Activated T-helper 1 cell treated with anti-CD3 and anti-CD28 coated beads, Interleukin-2, amount 50 U/mL, for 16 hours (primary cell): Measurements from ENCODE around the gene OR5K1.

ENCODE experiments used
- DNase-seq, 2 donors: peaks; one replicate each; pipeline ENCODE4 v3.0.0-alpha.2; 2020; ENCODE audit warnings: low read depth in 1 of 2, low spot score in 1 of 2

Gene OR5K1

DNA sequence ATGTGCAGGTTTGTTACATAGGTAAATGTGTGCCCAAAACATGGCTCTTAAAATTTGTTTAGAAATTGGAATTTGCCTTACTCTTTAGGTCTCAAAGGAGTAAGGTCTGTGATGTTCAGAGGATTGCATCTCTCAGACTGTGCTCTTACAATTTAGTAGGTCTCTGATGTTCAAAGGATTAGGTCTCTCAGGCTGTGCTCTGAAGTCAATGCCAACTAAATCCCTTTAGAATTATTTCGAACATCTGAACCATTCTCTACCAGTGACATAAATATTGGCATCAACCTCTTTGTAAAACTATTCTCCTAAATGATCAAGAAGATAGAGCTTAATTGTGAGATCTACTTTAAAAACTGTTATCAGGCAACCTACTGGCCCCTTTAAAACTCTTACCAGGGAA is at the start of gene OR5K1:
OR5K1 (plus strand) TSS at position 301 of the 400 bp plus-strand sequence. CDS start 6,376 bp downstream, outside the sequence.
- DNase-seq: no peak

DNA sequence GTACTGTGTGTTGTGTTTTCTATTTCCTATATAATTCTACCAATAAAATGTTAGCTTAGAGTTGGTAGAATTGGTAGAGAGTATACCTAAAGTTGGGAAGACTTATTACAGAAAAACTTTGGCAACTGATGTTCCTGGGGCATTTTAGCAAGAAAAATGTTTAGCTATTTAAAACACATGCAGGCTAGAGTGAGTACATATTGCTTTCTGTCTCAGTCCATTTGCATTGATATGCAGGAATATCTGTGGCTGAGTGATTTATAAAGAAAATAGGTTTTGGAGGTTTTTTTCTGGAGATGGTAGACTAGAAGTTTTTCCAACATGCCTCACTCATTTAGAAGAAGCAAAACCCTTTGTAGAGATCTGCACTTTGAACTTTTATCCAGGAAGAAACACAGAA is 30.4 kb upstream of the OR5K1 start:
- DNase-seq: no peak

DNA sequence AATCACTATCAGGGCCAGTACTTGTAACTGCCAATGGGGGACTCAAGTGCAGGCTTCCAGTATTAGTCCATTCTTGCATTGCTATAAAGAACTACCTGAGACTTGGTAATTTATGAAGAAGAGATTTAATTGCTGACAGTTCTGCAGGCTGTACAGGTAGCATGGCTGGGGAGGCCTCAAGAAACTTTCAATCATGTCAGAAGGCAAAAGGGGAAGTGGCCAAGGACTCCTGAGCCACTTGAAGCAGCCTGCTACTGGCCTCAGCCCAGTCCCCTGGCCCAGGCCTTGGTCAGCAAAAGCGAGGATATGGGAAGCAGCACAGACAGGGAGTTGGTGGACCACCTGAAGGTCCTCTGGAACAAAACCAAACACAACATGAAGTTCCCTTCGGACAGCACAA is 29.2 kb upstream of the OR5K1 start:
- DNase-seq: no peak

DNA sequence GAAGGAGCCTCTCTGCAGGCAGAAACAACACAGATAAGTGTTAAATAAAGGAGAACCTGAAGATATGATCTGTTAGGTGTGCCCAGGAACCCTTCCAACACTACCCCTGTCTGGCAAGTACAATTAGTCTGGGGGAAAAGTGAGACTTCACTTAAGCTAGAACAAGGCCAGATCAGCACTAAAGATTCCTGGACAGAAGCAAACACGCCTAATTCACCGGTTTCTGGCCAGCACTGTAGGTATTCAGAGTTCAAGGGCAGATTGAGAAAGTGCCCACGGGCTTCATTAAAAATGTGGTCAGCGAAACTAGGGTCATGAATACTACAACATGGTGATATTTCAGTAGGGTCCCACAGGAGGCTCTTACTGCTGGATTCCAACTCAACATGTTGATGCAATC is 28.6 kb upstream of the OR5K1 start:
- DNase-seq: no peak

DNA sequence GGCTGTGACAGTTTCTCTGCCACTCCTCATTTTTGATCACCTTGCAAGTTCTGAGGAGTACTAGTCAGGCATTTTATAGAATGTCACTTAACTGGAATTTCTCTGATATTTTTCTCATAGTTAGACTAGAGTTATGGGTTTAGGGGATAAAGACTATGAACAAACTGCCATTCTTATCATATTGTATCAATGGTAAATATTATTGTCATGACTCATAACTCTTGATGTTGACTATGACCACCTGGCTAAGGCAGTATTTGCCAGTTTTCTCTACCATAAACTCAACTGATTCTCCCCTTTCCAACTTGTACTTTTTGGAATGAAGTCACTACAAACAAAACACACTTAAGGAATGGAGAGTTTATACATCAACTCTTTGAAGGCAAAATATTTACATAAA is 22.7 kb upstream of the OR5K1 start:
- DNase-seq: no peak

DNA sequence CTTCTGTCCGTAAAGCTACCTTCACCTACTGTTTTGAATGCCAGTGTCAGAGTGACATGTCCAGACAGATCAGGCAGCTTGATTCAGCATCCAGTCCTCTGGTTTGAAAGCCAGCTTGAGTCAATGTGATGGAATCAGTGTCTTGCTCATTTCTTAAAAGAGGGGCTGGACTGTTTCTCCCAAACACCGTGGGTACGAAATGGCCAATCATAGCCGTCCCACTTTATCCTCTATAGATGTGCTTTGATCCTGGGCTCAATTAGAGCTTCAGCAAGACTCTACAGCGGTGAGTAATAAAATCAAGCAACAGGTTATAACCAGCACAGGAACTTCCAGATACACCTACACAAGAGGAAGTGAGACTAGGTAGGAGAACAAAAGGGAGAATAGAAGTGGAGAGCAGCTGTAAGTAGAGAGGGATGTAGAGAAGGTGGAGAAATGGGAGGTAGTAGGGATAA is 17.0 kb upstream of the OR5K1 start:
- no peak for DNase-seq

DNA sequence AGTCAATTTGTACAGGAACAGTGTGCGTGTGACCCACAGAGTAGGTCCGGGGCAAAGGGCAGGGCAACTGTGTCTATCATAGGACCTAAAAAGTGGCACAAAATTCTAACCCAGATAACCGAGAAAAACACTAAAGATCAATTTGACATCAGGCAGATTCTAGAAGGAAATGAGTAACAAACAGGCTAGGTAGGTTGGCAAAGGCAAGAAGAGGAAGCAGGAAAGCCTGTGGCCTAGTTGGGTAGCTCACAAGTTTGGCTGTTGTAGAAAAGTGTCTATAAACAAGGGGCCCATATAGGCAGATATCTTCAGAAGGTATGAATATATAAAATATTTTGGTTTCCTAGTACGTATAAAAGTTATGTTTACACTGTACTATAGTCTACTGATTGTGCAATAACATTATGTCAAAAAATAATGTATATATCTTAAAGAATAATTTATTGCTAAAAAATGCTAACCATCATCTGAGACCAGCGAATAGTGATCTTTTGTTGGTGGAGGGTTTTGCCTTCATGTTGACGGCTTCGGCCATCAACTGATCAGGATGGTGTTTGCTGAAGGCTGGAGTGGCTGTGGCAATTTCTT is 13.3 kb upstream of the OR5K1 start:
- no peak for DNase-seq

DNA sequence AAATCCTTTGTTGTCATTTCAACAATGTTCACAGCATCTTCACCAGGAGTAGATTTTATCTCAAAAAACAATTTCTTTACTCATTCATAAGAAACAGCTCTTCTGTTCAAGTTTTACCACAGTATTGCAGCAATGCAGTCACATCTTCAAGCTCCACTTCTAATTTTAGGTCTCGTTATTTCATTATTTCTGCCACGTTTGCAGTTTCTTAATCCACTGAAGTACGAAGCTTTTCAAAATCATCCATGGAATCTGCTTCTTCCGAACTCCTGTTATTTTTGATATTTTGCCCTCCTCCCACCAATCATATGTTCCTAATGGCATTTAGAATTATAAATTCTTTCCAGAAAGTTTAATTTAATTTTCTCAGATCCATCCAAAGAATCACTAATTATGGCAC is 12.6 kb upstream of the OR5K1 start:
- DNase-seq: no peak

DNA sequence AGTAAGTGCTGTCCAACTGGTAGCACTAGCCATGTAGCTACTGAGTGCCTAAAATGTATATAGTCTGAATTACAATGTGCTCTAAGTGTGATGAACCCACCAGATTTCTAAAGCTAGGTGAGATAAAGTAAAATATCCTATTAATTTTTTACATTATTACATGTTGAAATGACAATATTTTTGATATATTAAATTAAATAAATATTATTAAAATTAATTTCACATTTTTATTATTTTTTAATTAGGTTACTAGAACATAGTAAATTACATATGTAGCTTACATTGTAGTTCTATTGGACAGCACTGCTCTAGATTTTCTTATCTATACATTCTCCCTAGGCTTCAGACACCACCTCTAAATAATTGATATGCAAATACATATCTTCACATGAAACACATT is 9.2 kb upstream of the OR5K1 start:
- no peak for DNase-seq

DNA sequence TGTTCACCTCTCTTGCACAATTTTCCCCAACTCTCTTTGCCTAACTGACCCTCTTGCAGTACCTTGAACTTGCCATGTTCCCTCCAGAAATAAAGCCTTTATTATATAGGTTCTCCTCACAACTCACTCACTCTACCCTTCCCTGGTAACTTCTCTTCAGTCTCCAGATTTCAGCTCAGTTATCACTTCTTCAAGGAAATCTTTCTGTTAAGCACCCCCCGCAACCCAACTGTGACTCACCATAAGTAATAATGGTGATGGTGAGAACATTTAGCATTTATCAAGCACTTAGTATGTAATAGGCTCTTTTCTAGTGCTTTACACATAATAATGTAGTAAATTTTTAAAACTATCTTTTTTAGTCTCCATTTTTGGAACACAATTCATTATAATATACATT is 8.1 kb upstream of the OR5K1 start:
- DNase-seq: no peak

DNA sequence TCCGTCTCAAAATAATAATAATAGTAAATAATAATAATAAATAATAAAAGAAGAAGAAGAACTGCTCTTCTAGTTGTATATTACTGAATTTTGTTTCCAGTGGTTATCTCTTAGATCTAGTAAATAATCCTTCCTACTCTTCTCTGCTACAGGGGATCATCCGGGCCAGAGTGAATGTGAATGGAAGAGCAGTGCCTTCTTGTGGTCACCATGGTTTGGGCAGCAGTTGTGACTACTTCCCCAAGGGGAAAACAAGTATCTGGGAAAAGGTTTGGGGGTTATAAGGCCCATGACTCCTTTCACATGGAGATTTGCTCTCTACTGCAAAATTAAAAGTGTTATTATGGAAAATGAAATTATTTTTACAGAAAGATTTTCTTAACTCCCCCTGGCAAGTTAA is 5.5 kb upstream of the OR5K1 start:
- DNase-seq: no peak

DNA sequence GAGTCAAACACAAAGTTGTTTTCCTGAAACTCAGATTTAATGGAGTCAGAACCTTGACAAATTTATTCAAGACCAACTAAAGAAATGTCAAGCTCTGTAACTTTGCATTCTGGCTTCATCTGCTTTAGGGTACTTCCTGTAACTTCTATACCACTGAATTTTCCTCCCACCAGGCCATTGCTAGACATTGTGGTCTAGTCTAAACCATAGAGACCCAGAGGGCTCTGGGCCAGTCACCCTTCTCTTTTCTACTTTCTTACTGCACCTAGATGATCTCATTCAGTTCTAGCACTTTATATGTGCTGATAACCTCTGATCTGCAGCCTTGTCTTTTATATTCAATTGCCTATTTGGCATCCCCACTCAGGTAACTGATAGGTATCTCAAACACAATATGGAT is 2.8 kb upstream of the OR5K1 start:
- no peak for DNase-seq

DNA sequence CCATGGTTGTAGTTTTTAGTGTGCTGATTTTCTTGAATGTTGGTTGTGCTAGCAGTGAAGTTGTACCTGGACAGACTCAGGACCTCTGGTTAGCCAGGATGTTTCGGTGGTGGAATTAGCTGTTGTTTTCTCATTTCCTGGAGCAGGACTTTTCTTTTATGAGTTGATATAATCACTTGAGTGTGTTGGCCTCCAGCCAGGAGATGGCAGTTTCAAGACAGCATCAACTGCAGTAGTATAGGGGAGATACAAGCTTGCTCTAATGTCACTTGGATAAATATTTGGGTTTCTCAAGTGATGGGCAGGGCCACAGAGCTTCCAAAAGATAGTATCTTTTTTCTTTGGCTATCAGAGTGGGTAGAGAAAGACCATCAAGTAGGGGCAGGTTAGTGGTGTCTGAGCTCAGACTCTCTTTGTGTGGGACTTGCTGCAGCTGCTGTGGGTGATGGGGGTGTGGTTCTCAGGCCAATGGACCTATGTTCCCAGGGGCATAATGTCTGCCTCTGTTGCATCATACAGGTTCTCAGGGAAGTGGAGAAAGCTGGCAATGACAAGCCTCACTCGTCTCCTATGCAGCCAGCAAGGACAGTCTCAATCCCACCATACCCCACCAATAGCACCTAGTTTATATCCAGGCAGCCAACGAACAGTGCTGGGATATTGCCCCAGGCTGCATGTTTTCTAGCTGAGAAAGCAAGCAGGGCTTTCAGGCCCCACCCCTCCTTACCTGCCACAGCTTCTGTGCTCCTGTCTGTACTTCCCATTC is 19.9 kb downstream of the OR5K1 start:
- no peak for DNase-seq

DNA sequence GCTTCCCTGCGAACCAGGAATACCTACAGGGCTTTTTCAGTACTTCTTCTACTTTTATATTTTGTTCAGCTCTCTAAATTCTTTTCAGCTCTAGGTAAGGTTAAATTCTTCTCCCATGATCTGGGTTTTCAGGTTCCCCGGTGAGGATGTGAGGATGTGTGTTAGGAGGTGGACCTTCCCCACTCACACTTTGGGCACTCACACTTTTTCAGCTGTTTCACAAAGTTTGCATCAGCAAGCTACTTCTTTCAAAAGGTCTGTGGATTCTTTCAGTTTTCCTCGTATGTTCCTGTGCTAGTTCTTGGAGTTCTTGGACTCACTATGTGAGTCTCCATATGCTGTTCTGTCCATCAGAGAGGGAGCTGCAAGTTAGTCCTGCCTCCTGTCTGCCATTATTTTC is 20.6 kb downstream of the OR5K1 start:
- no peak for DNase-seq

DNA sequence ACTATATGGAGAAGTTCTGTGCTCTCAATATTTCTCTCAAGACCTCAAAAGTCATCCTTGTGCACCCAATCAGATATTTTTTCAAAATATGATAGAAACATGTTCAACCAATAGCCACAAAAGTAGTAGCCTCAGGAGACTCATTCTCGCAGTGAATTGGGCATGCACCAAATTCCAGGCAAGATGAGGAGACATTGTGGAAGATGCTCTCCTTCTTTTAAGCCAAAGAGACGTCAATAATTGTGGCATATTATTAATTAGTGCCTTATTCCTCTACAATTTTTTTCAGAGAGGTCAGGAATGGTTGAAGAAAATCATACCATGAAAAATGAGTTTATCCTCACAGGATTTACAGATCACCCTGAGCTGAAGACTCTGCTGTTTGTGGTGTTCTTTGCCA is 34.4 kb downstream of the OR5K1 start, which contains the start of gene OR5K2:
OR5K2 (plus strand) TSS at position 301 of the 400 bp plus-strand sequence; CDS start at position 301, 0 bp downstream.
- no peak for DNase-seq

DNA sequence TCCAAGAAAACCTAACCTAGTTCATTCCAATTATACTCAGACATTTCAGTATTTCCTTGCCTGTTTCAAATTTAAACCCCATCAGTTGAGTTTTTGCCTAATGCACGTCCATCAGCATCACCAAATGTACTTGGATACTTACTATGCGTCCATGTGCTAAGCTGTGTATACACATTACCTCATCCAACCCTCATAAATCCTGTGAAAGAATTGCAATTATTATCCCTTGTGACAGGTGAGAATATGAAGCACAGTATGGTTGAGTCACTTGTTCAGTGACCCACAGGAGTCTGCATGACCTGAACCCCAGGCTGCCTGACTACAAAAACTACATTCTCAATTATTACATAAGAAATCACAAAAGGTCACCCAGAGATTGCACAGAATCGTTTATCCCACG is 37.0 kb downstream of the OR5K1 start:
- DNase-seq: no peak

DNA sequence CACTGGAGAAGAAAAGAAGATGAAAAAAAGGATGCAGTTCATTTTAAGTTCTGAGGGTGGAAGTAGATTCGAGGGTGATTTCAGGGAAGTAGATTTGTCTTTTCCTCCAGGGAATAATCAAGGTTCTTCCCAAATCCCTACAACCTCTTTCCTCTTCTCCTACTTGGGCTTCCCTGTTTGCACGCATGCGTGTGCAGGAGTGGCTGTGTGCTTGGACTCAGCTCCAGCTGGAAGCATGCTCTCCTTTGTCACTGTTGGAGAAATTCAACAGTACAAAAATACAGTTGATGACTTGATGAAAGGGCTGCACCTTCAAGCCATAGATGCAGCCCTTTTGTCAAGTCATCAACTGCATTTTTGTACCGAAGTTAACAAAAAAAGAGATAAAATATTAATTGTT is 38.3 kb downstream of the OR5K1 start:
- DNase-seq: no peak

DNA sequence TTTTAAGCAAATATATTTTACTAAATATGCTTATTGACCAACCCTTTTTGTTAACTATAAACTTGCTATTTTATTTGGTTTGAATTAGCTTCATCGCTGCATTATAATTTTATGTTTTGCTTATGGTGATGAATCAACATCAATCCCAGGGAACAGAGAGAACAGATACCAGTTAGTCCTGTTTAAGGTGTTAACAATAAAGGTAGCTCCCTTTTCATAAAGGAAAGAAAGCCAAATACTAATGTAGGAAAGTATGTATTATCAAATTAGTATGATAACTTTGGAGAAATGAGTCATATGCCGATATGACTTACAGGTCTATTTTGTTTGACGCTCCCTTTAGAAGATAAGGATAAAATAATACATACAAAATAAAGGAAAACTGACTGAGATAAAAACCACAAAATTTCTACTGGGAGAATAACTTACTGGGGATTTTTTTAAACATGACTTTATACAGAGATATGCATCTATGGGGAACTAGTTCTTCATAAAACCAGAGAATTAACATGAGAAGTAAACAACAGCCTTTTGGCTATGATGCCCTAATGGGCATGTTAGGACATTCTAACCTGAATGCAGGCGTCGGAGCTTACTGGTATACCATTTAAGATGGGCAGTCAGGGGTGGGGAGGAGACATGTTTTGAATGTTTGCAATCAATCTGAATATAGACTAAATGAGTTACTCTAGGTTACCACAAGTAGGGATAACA is 39.0 kb downstream of the OR5K1 start:
- no peak for DNase-seq

DNA sequence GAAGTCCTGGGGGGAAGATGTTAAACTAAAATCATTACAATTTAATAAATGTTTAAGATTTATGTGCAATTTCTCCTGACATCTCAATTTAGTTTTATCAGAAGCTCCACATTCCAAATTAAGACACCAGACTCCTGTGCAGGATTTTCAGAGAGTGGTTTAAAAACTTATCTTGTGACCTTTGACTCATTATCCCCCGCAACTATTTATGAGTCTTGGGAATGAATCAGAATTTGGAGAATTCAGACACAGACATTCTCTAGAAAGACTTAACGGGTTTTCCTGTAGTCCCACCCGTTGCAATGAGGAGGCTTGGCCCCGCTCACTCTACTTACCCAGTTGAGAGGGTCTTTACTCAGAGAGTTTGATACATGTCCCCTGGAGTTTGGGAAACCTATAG is 41.5 kb downstream of the OR5K1 start:
- no peak for DNase-seq

DNA sequence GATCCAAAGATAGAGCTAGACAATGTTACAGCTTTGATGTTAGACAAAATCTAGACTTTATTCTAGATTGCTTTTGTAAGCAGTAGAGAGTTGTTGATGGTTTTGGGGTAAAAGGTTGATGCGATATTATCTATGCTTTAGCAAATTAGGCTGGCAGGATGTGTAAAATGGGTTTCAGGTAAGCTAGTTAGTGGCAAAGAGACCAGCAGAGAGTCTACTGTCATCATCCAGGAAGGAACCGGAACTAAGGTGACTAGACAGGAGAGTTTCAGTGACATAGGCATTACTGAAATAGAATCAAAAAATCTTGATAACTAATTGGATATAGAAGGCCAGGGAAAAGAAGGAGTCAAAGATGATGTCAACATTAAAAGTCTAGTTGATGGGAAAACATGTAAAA is 45.6 kb downstream of the OR5K1 start:
- DNase-seq: no peak

DNA sequence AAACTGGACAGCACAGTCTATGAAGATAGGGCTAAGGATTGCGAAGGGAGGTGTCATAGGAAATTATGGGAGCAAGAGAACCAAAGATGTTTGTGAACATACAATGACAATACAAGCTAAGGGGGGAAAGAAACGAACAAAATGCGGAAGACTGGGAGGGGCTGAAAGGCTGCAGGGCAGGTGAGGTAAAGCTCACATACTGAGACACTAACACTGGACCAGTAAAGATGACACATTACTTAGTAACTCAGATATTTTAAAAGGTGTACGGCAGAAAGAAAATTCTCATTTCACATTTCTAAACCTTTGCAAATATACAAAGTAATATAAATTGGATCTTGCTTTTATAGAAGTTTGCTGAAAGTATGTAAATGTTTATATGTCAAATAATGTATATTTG is 49.6 kb downstream of the OR5K1 start:
- no peak for DNase-seq

DNA sequence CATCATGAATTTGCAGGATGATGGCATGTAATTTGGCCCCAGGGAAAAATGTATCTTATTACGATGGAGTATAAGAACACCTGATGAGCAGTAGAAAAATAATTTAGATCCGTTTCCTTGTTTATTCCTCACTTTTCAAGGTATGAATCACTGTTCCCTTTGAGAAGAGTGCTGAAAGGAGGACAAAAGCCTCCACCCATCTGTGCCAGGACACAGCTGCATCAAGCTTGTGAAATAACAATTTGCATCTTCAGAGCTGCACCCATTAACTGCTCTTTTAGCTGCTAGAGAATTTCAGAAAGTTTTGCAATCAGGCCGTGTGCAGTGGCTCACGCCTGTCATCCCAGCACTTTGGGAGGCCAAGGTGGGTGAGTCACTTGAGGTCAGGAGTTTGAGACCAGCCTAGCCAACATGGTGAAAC is 50.1 kb downstream of the OR5K1 start:
- no peak for DNase-seq
